Skeletal muscle satellite cell (primary cell): ENCODE measurements around the gene SPESP1. TPM values are rescaled to one million over a fixed set of nuclear protein-coding genes. Genes with fewer than 3 reads are reported as not detected.

Experiments
- H3K27me3 ChIP-seq: 2 replicates; pipeline ENCODE4 v1.7.0; 2013; ENCODE audit warnings: low read length; ENCODE audit not compliant: control insufficient read depth, insufficient read depth
- H3K36me3 ChIP-seq: 2 replicates; pipeline ENCODE4 v1.7.0; 2013; ENCODE audit warnings: mild to moderate bottlenecking, control low read depth, low read length; ENCODE audit not compliant: insufficient read depth
- H3K4me1 ChIP-seq: 2 replicates; pipeline ENCODE4 v1.7.0; 2013; ENCODE audit warnings: low read length; ENCODE audit not compliant: control insufficient read depth, insufficient read depth
- H3K4me2 ChIP-seq: 2 replicates; pipeline ENCODE4 v1.7.0; 2013; ENCODE audit warnings: mild to moderate bottlenecking, low read length
- H3K4me3 ChIP-seq: 2 replicates; pipeline ENCODE4 v1.7.0; 2013; ENCODE audit warnings: low read length
- H3K9ac ChIP-seq: 2 replicates; pipeline ENCODE4 v1.7.0; 2013; ENCODE audit warnings: mild to moderate bottlenecking, low read depth, low read length, moderate library complexity
- H3K9me3 ChIP-seq: replicated peaks from 2 replicates; pipeline ENCODE4 v1.7.0; 2013; ENCODE audit warnings: mild to moderate bottlenecking, control low read depth, low read length
- total RNA-seq: library from RNA; depleted of rRNA; stranded (reverse); fragments of >200 nt; gene quantifications from 2 replicates; pipeline ENCODE4 v1.2.3, GENCODE V29; 2012; rRNA removed

The SPESP1 gene
- total RNA-seq = 5.1 and 5.7 TPM in 2 replicates

DNA sequence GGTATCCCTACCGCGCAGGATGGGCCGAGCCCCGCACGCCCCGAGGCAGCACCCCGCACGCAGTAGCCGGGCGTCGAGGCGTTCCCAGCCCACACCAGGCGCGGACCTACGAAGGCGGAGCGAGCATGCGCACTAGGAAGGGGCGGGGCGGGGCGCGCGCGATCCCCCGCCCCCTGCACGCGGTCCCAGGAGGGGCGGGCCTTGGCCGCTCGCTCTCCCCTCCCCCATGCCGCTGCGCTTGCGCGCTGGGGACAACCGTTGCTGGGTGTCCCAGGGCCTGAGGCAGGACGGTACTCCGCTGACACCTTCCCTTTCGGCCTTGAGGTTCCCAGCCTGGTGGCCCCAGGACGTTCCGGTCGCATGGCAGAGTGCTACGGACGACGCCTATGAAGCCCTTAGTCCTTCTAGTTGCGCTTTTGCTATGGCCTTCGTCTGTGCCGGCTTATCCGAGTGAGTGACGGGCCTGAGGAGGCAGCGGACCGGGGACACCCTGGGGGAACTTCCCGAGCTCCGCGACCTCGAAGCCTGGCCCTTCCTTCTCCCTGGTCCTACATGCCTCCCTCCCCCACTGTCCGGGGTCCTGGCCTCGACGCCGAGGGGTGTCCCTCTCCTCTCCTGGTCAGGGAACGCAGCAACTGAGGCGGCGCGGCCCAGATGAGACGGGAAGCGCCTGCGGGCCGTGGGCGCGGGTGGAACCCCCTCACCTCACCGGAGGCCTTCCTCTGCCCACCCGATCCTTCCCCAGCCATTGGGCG, at the start of gene SPESP1:
SPESP1 (plus strand) TSS at position 258 of the 755 bp plus-strand sequence; CDS start at position 387, 129 bp downstream.
- no peaks in the 10 kb centered on the region for H3K9me3 ChIP-seq
- peaks cover 26% of the 10 kb centered on the region for H3K27me3 ChIP-seq
- no peak within 1 kb of the TSS for H3K9ac ChIP-seq
- H3K36me3 ChIP-seq = no peaks in the 10 kb centered on the region
- peak within 1 kb of the TSS; percentile 7 for H3K4me3 ChIP-seq
- no peak within 1 kb of the TSS for H3K4me2 ChIP-seq
- no peaks in the 10 kb centered on the region for H3K4me1 ChIP-seq

DNA sequence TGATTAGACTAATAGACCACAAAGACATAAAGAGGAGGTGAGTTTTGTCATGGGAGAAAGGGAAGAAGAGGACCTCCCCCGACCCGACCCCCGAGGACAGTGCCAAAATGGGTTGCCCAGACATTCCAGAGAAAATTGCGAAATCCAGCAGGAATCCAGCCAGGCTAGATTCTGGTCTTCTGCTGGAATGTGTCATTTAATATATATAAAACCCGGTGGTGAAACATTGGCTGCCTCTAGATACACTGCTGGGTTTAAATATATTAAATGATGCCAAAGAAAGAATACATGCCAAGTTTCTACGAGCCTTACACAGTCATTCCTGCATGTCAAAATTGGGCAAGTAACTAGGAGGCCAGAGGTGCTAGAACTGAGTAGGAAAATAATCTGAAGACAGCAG, 45.3 kb upstream of the SPESP1 start:
- Histone ChIP-seq H3K36me3 (no peaks in the 10 kb centered on the region), H3K4me2 (no peak overlapping the region), H3K4me3 (no peak overlapping the region), H3K27me3 (peaks cover 24% of the 10 kb centered on the region), H3K4me1 (no peaks in the 10 kb centered on the region), H3K9me3 (no peaks in the 10 kb centered on the region), H3K9ac (no peak overlapping the region)

GRCh38 chr15:68887120-68887519, 43.2 kb upstream of the SPESP1 start:
- H3K4me3 ChIP-seq = no peak overlapping the region
- peaks cover 32% of the 10 kb centered on the region for H3K27me3 ChIP-seq
- H3K4me1 ChIP-seq = no peaks in the 10 kb centered on the region
- H3K4me2 ChIP-seq = no peak overlapping the region
- no peaks in the 10 kb centered on the region for H3K9me3 ChIP-seq
- H3K9ac ChIP-seq = no peak overlapping the region
- no peaks in the 10 kb centered on the region for H3K36me3 ChIP-seq

DNA sequence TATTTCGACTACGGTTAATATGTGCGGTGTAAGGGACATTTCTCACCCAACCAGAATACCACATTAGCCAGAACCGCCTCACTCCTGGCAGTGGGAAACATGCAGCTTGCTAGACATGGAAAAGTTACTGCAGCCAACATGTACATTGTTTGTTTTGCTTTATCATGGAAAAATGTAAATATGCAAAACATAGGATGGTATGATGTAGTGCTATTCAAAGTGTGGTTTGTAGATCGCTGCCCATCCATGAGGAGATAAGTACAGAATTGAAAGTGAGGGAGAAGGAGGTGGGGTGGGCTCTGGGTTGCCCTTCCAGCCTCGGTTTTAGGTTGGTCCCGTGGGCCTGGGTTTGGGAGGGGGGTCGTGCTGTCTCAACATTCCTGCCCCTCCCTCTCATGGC, 42.5 kb upstream of the SPESP1 start:
- H3K4me1 ChIP-seq = no peaks in the 10 kb centered on the region

DNA sequence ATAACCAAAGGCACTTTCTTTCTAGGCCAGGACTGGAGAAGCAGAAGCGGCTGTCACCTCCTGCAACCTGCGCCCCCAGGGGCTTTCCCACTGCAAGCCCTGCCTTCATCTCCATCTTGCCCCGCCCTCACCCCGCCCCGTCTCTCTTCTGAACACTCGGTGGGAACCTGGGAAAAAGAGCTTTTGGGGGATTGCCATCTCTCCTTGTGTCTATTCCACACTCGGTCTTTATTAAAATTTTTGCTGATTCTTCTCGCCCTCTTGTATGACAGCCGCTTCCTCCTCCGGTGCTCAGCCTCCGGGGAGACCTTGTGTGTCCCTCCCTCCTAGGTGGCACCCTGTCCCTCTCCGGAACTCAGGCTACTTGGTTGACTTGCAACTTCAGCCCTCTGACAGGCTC, 41.9 kb upstream of the SPESP1 start:
- peaks cover 39% of the 10 kb centered on the region for H3K27me3 ChIP-seq
- H3K36me3 ChIP-seq = no peaks in the 10 kb centered on the region
- H3K4me3 ChIP-seq = no peak overlapping the region
- no peaks in the 10 kb centered on the region for H3K9me3 ChIP-seq
- no peak overlapping the region for H3K9ac ChIP-seq
- H3K4me2 ChIP-seq = no peak overlapping the region
- H3K4me1 ChIP-seq = no peaks in the 10 kb centered on the region

More for the DNA sequence above, 42.5 kb upstream of the SPESP1 start:
- Histone ChIP-seq H3K27me3 (peaks cover 37% of the 10 kb centered on the region), H3K9ac (no peak overlapping the region), H3K36me3 (no peaks in the 10 kb centered on the region), H3K9me3 (no peaks in the 10 kb centered on the region), H3K4me2 (no peak overlapping the region), H3K4me3 (no peak overlapping the region)

- no peaks in the 10 kb centered on the region for H3K9me3 ChIP-seq
- no peak overlapping the region for H3K4me2 ChIP-seq
- no peaks in the 10 kb centered on the region for H3K4me1 ChIP-seq
- no peaks in the 10 kb centered on the region for H3K36me3 ChIP-seq
- no peak overlapping the region for H3K9ac ChIP-seq
- H3K4me3 ChIP-seq = no peak overlapping the region
- H3K27me3 ChIP-seq = peaks cover 65% of the 10 kb centered on the region
These were observed 36.1 kb upstream of the SPESP1 start for GRCh38 chr15:68894208-68894607.

GRCh38 chr15:68896178-68896577, 34.1 kb upstream of the SPESP1 start:
- H3K4me1 ChIP-seq = no peaks in the 10 kb centered on the region

DNA sequence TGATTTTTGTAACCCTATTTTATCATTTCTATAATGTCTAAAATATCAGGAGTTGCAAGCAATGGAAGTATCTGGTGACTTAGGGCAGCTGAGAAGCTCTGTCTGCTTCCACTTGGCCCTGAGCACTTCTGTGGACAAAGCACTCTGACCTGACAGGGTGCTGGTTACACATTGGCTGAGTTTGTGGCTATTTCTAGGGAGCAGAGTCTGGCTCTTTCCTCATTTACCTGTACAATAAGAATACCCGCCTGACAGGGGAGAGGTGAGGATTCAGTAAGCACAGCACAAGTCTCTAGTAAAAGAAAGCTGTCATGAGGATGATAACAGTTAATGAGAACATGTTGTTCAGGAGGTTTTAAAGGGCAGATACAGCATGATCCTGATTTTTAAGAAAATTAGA, 33.3 kb upstream of the SPESP1 start:
- Histone ChIP-seq H3K4me3 (no peak overlapping the region), H3K27me3 (peaks cover 71% of the 10 kb centered on the region), H3K9ac (no peak overlapping the region), H3K4me1 (no peaks in the 10 kb centered on the region), H3K9me3 (no peaks in the 10 kb centered on the region), H3K4me2 (no peak overlapping the region), H3K36me3 (no peaks in the 10 kb centered on the region)

More at GRCh38 chr15:68896178-68896577, 34.1 kb upstream of the SPESP1 start:
- Histone ChIP-seq H3K9me3 (no peaks in the 10 kb centered on the region), H3K36me3 (no peaks in the 10 kb centered on the region), H3K4me3 (no peak overlapping the region), H3K4me2 (no peak overlapping the region), H3K27me3 (peaks cover 74% of the 10 kb centered on the region), H3K9ac (no peak overlapping the region)

GRCh38 chr15:68900027-68900426, 30.3 kb upstream of the SPESP1 start:
- Histone ChIP-seq H3K27me3 (peaks cover 75% of the 10 kb centered on the region), H3K4me3 (no peak overlapping the region), H3K36me3 (no peaks in the 10 kb centered on the region), H3K4me1 (no peaks in the 10 kb centered on the region), H3K9ac (no peak overlapping the region), H3K4me2 (no peak overlapping the region), H3K9me3 (no peaks in the 10 kb centered on the region)

DNA sequence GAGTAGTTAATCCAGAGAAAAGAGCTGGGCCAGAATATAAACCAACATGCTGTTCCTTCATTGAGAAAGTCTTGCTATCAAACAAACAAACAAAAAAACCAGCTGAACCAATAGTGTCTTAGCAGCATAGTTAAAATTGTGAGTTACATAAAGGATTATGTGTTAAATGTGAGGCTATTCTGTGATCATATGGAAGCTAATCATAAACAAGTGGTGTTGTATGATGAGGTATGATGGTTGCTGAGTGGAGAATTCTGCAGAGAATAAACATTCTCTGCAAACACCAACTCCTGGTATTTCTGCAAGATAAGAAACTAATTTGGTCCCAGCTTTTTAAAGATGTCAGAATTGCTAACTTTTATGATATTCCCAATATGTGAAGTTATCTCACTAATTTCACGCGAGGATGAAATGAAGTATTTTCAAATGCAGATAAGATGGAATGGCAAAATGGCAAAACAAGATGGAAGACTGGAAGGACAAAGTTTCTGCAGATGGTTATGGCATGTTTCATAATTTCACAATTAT, 22.9 kb upstream of the SPESP1 start:
- H3K9ac ChIP-seq = no peak overlapping the region
- H3K4me1 ChIP-seq = no peaks in the 10 kb centered on the region
- no peaks in the 10 kb centered on the region for H3K9me3 ChIP-seq
- peaks cover 75% of the 10 kb centered on the region for H3K27me3 ChIP-seq
- no peaks in the 10 kb centered on the region for H3K36me3 ChIP-seq
- no peak overlapping the region for H3K4me2 ChIP-seq
- H3K4me3 ChIP-seq = no peak overlapping the region

DNA sequence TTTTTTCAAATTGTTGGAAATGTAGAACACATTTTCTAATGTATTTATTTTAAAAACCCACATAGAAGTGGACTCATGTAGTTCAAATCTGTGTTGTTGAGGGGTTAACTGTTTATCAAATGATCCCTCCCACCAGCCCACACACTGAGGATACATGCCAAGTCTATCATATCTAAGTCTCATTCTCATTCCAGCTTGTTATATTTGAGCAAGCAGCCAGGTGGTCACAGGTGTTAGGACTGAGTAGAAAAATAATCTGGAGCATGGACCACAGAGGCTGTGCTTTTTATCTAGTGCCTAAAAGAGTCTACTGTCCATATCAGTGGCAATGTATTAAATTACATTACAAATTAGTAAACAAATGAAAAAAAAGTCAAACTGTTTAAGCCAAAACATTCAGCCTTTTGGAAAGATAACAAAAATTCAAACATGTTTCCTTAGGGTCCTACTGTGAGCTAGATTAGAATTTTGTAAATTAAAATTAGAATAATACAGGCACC, 20.7 kb upstream of the SPESP1 start:
- Histone ChIP-seq H3K4me1 (no peaks in the 10 kb centered on the region), H3K27me3 (peaks cover 68% of the 10 kb centered on the region), H3K36me3 (no peaks in the 10 kb centered on the region), H3K9ac (no peak overlapping the region), H3K4me3 (no peak overlapping the region), H3K9me3 (no peaks in the 10 kb centered on the region), H3K4me2 (no peak overlapping the region)

DNA sequence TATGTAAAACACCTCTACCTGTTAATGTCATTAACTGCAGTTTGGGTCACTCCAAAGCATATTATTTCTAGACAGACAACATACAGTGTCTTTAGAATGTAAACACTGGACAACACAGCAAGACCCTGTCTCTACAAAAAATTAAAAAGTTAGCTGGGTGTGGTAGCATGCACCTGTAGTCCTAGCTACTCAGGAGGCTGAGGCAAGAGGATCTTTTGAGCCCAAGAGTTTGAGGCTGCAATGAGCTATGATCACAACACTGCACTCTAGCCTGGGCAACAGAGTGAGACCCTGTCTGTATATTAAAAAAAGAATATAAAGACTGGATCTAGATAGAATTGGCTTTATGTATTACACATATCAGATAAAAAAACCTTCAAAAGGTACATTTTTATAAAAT, 20.0 kb upstream of the SPESP1 start:
- Histone ChIP-seq H3K4me3 (no peak overlapping the region), H3K27me3 (peaks cover 65% of the 10 kb centered on the region), H3K4me2 (no peak overlapping the region), H3K4me1 (no peaks in the 10 kb centered on the region), H3K9ac (no peak overlapping the region), H3K36me3 (no peaks in the 10 kb centered on the region), H3K9me3 (no peaks in the 10 kb centered on the region)
